KG1 (cell line): Measurements from ENCODE around the gene CXCL11.
A peak's percentile ranks its signal among the peaks of the same experiment; 100 is the strongest.
"Not testable (repeated sequence)": the region's sequence is repeated elsewhere in the genome, so short reads cannot be mapped to it uniquely, and the experiment has no call there.

Experiments used
- DNase-seq: peaks from one replicate; lab custom pipeline; 2025; lab: John Stamatoyannopoulos, UW

Gene CXCL11

GRCh38 chr4:76000279-76000678 lies 35.6 kb downstream of the CXCL11 start:
- DNase-seq, result no peak

GRCh38 chr4:75998525-75999147 lies 37.2 kb downstream of the CXCL11 start:
- DNase-seq, result not testable (repeated sequence)

- no peak for DNase-seq
Observed at GRCh38 chr4:75997946-75998345, 37.9 kb downstream of the CXCL11 start.

GRCh38 chr4:75997081-75997480 lies 38.8 kb downstream of the CXCL11 start:
- no peak for DNase-seq

- DNase-seq, result peak; percentile 45
Observed at GRCh38 chr4:75995727-75996126, 40.1 kb downstream of the CXCL11 start.

- no peak for DNase-seq
Observed at GRCh38 chr4:75992462-75992861, 43.4 kb downstream of the CXCL11 start.

GRCh38 chr4:75989846-75990528 lies 45.9 kb downstream of the CXCL11 start:
- no peak for DNase-seq

- DNase-seq, result no peak
Observed at GRCh38 chr4:75985116-75985515, 50.8 kb downstream of the CXCL11 start.
